Measurements from ENCODE around the gene PLEKHA6.

DNA sequence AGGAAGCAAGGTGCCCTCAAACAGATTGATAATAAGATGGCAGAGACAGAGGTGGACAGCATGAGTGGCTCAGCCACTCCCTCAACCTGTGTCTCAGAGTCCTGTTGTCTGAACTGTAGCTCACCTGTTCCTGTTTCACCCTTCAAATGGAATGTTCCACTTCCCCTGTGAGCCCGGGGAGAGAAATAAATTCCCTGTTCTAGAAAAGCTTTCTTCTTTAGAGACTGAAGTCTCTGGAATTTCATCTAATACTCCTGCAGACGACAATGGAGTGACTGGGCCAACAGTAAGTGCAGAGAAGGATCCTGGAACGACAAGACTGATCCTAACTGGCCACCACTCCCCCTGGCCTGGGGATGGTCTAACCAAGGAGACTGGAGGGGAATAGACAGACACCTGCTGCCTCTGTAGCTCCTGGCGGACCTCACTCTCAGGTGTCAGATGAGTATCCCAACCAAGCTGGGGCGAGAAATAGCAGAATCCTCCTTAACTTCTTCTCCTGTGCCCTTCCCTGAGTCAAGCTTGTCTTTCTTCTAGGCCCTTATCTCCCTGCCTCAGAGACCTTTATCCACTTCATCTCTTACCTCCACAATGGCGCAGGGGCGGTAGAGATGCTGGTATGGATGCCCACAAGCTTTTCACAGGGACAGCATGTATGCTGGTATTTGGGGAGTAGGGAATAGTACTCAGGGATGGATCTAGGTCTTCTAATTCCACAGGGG, 45.4 kb downstream of the PLEKHA6 start:
- TF ChIP-seq RAD21 (IDR thresholded peaks at IDR 0.05; ENCODE audit: low read length), result no peak
- TF ChIP-seq, protein P1, sequence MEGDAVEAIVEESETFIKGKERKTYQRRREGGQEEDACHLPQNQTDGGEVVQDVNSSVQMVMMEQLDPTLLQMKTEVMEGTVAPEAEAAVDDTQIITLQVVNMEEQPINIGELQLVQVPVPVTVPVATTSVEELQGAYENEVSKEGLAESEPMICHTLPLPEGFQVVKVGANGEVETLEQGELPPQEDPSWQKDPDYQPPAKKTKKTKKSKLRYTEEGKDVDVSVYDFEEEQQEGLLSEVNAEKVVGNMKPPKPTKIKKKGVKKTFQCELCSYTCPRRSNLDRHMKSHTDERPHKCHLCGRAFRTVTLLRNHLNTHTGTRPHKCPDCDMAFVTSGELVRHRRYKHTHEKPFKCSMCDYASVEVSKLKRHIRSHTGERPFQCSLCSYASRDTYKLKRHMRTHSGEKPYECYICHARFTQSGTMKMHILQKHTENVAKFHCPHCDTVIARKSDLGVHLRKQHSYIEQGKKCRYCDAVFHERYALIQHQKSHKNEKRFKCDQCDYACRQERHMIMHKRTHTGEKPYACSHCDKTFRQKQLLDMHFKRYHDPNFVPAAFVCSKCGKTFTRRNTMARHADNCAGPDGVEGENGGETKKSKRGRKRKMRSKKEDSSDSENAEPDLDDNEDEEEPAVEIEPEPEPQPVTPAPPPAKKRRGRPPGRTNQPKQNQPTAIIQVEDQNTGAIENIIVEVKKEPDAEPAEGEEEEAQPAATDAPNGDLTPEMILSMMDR (conservative IDR thresholded peaks at IDR 0.05; ENCODE audit: low read depth, low read length), result no peak
- TF ChIP-seq, protein P2, sequence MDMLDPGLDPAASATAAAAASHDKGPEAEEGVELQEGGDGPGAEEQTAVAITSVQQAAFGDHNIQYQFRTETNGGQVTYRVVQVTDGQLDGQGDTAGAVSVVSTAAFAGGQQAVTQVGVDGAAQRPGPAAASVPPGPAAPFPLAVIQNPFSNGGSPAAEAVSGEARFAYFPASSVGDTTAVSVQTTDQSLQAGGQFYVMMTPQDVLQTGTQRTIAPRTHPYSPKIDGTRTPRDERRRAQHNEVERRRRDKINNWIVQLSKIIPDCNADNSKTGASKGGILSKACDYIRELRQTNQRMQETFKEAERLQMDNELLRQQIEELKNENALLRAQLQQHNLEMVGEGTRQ (IDR thresholded peaks at IDR 0.05; ENCODE audit: low read depth, low read length), result no peak
- no peak for TF ChIP-seq CEBPB (IDR thresholded peaks at IDR 0.05; ENCODE audit: low read depth, low read length)
- no peak for TF ChIP-seq RCOR1 (IDR thresholded peaks at IDR 0.05; ENCODE audit: insufficient replicate concordance, low read length)

All from IMR-90 (cell line).